WERI-Rb-1 (cell line): ENCODE measurements around the gene TREML1.
"Not testable (repeated sequence)": the region's sequence is repeated elsewhere in the genome, so short reads cannot be mapped to it uniquely, and the experiment has no call there.

Experiments
- DNase-seq: peaks from one replicate; pipeline ENCODE4 v3.0.0-alpha.2; 2020
- H3K27ac ChIP-seq: fragments of 250-450 bp; sonication (Bioruptor Pico); 2 replicates; pipeline ENCODE4 v1.5.1; 2020; ENCODE audit warnings: mild to moderate bottlenecking, moderate library complexity
- H3K27me3 ChIP-seq: fragments of 250-450 bp; sonication (Bioruptor Pico); 2 replicates; pipeline ENCODE4 v1.5.1; 2021; ENCODE audit warnings: mild to moderate bottlenecking, low read depth, moderate library complexity; ENCODE audit not compliant: insufficient read depth, severe bottlenecking
- H3K36me3 ChIP-seq: fragments of 250-450 bp; sonication (Bioruptor Pico); 2 replicates; pipeline ENCODE4 v1.5.1; 2020; ENCODE audit warnings: mild to moderate bottlenecking, moderate library complexity
- H3K4me3 ChIP-seq: 2 replicates; pipeline ENCODE4 v1.5.1; 2011; ENCODE audit warnings: low read depth, mild to moderate bottlenecking, control low read depth, low read length
- H3K9me3 ChIP-seq: fragments of 250-450 bp; sonication (Bioruptor Pico); 2 replicates; pipeline ENCODE4 v1.5.1; 2021; ENCODE audit warnings: mild to moderate bottlenecking, moderate library complexity; ENCODE audit not compliant: severe bottlenecking
- CTCF ChIP-seq: IDR thresholded peaks from 2 replicates; pipeline ENCODE4 v1.5.1; 2011; ENCODE audit warnings: low read depth, mild to moderate bottlenecking, control low read depth, inconsistent platforms, low read length

TREML1 gene

GRCh38 chr6:41119508-41119907 lies 34.6 kb downstream of the TREML1 start:
- no peaks in the 10 kb centered on the region for H3K36me3 ChIP-seq
- H3K4me3 ChIP-seq: no peak overlapping the region
- no peaks in the 10 kb centered on the region for H3K9me3 ChIP-seq
- no peak overlapping the region for H3K27ac ChIP-seq
- no peak for DNase-seq
- no peaks in the 10 kb centered on the region for H3K27me3 ChIP-seq
- TF ChIP-seq CTCF: no peak

- not testable (repeated sequence) for H3K4me3 ChIP-seq, H3K9me3 ChIP-seq, H3K36me3 ChIP-seq, H3K27me3 ChIP-seq
- peak; percentile 77 for DNase-seq
- 0 out of 2 replicates have a peak overlapping the region, but pooled peaks have one; percentile 6 for H3K27ac ChIP-seq
Measured at GRCh38 chr6:41115027-41115426, 39.1 kb downstream of the TREML1 start.

- H3K27me3 ChIP-seq: no peaks in the 10 kb centered on the region
- H3K36me3 ChIP-seq: no peaks in the 10 kb centered on the region
- no peak for DNase-seq
- H3K4me3 ChIP-seq: no peak overlapping the region
- H3K9me3 ChIP-seq: no peaks in the 10 kb centered on the region
- no peak overlapping the region for H3K27ac ChIP-seq
- no peak for TF ChIP-seq CTCF
Measured at GRCh38 chr6:41111017-41111416, 43.1 kb downstream of the TREML1 start.

GRCh38 chr6:41103847-41104246 lies 50.3 kb downstream of the TREML1 start:
- no peak overlapping the region for H3K27ac ChIP-seq
- H3K9me3 ChIP-seq: peaks cover 2% of the 10 kb centered on the region
- no peaks in the 10 kb centered on the region for H3K27me3 ChIP-seq
- peaks cover 24% of the 10 kb centered on the region for H3K36me3 ChIP-seq
- H3K4me3 ChIP-seq: no peak overlapping the region
- TF ChIP-seq CTCF: no peak
- no peak for DNase-seq

- Histone ChIP-seq H3K9me3 (peaks cover 2% of the 10 kb centered on the region), H3K27me3 (no peaks in the 10 kb centered on the region), H3K27ac (no peak overlapping the region), H3K4me3 (no peak overlapping the region), H3K36me3 (peaks cover 54% of the 10 kb centered on the region)
- TF ChIP-seq CTCF: no peak
- no peak for DNase-seq
Measured at GRCh38 chr6:41100871-41101287, 53.3 kb downstream of the TREML1 start.
